Fibroblast of skin of scalp (primary cell): Measurements from ENCODE around the gene JPH4.

Experiments used
- DNase-seq: peaks from one replicate; pipeline ENCODE4 v3.0.0-alpha.2; 2013

JPH4 gene

GRCh38 chr14:23522643-23523198 is 55.9 kb downstream of the JPH4 start:
- no peak for DNase-seq

DNA sequence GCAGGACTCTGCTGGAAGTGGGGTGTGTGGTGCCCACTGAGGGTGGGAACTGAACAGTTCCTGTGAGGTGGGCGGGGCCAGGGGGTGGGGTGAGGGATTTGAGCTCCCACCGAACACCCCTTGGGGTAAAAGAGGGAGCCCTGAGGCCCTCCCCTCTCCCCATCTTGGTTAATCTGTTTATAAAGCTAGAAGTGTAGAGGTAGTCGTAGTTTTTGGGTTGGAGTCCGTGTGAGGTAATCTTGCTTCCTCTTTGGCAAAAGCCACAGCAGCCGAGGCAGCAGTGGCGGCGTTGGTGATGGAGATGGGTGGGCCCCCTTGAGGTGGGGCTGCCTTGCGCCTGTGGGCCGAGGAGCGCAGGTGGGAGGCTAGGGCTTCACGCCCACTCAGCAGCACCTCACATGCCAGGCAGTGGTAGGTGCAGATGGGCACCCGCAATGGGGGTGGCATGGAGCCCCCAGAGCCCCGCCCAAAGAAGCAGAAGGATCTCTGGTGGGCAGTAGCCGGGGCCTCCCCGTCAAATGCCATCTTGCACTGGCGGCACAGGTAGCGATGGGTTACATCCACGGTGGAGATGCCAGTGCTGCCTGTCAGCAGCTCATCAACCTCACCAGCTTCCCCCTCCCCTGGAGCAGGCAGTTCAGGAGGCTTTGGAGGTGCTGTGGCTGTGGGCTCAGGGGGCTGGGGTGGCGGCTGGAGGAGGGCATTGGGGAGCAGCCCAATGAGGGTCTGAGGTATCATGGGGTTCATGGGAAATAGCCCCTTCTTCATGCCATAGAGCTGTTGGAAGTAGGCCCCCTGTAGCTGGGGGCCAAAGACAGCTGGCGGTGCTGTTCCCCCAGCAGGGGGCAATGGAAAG is 56.6 kb downstream of the JPH4 start:
- DNase-seq, result no peak

- no peak for DNase-seq
Observed at GRCh38 chr14:23520899-23521533, 57.6 kb downstream of the JPH4 start.

DNA sequence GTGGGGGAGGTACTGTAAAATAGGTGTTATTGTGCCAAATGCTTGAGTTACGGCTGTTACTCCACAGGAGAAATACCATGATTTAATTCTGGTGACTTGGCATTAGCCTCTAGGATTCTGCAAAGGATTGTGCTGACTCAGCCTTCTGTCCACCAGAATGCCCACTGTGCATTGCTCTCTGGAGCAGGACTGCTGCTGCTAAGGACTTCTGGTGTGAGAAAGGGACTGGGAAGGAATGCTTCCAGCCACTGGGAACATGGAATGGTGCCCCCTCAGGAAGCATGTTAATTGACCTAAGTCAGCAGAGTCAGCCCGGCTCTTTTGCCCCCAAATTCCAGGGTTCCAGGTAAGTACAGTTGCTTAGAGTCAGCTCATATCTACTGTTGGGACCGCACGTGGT is 59.9 kb downstream of the JPH4 start:
- peak; percentile 10 for DNase-seq
